SK-N-MC (cell line): ENCODE results near the gene CREB5.

Experiments used
- DNase-seq: peaks from one replicate; pipeline ENCODE4 v3.0.0-alpha.2; 2011; ENCODE audit warnings: low read depth, low spot score
- H3K27ac ChIP-seq: fragments of 200-600 bp; sonication (generic); 2 replicates; pipeline ENCODE4 v1.5.1; 2016; ENCODE audit warnings: mixed run types
- H3K36me3 ChIP-seq: fragments of 200-600 bp; sonication (generic); 2 replicates; pipeline ENCODE4 v1.6.1; 2017; ENCODE audit warnings: antibody characterized with exemption, low read length, mixed read lengths; ENCODE audit not compliant: insufficient read depth
- H3K4me3 ChIP-seq: fragments of 200-600 bp; sonication (generic); 2 replicates; pipeline ENCODE4 v1.5.1; 2016
- H3K9ac ChIP-seq: fragments of 200-600 bp; sonication (generic); 2 replicates; pipeline ENCODE4 v1.8.0; 2017; ENCODE audit warnings: mixed run types, mixed read lengths; ENCODE audit not compliant: insufficient read length
- H3K9me3 ChIP-seq: fragments of 200-600 bp; sonication (generic); 2 replicates; pipeline ENCODE4 v1.6.1; 2017; ENCODE audit warnings: low read depth, mild to moderate bottlenecking, antibody characterized with exemption, low read length, moderate library complexity, mixed read lengths
- EZH2 ChIP-seq: fragments of 200-600 bp; sonication (generic); IDR thresholded peaks from one replicate; pipeline ENCODE4 v1.6.1; 2017; ENCODE audit warnings: antibody characterized with exemption
- FOXP2 ChIP-seq: optimal IDR thresholded peaks from 2 replicates; pipeline ENCODE3; 2011; ENCODE audit warnings: mild to moderate bottlenecking, moderate library complexity; ENCODE audit not compliant: insufficient read depth; ENCODE audit errors: extremely low read length, control extremely low read depth
- POLR2AphosphoS5 ChIP-seq: IDR thresholded peaks from 2 replicates; pipeline ENCODE4 v1.6.1; 2012; ENCODE audit warnings: mild to moderate bottlenecking, low read depth, low read length, borderline replicate concordance

Gene CREB5

GRCh38 chr7:28619256-28619655, 206.9 kb downstream of the CREB5 start:
- TF ChIP-seq FOXP2 (no peak), POLR2AphosphoS5 (no peak), EZH2 (no peak)
- no peak overlapping the region for H3K4me3 ChIP-seq
- H3K9ac ChIP-seq, result no peak overlapping the region
- H3K27ac ChIP-seq, result no peak overlapping the region
- DNase-seq, result no peak
- H3K9me3 ChIP-seq, result no peaks in the 10 kb centered on the region
- H3K36me3 ChIP-seq, result no peaks in the 10 kb centered on the region

- no peaks in the 10 kb centered on the region for H3K36me3 ChIP-seq
- H3K9ac ChIP-seq, result no peak overlapping the region
- H3K9me3 ChIP-seq, result no peaks in the 10 kb centered on the region
- H3K4me3 ChIP-seq, result no peak overlapping the region
- no peak overlapping the region for H3K27ac ChIP-seq
- TF ChIP-seq POLR2AphosphoS5 (no peak), FOXP2 (no peak), EZH2 (no peak)
- no peak for DNase-seq
Observed at GRCh38 chr7:28621369-28621841, 209.1 kb downstream of the CREB5 start.

GRCh38 chr7:28623105-28623730, 210.9 kb downstream of the CREB5 start:
- no peak for DNase-seq
- Histone ChIP-seq H3K9ac (no peak overlapping the region), H3K9me3 (no peaks in the 10 kb centered on the region), H3K4me3 (no peak overlapping the region), H3K27ac (no peak overlapping the region), H3K36me3 (no peaks in the 10 kb centered on the region)
- TF ChIP-seq EZH2, result no peak
- TF ChIP-seq FOXP2, result no peak
- no peak for TF ChIP-seq POLR2AphosphoS5

GRCh38 chr7:28623863-28624262, 211.5 kb downstream of the CREB5 start:
- Histone ChIP-seq H3K9me3 (no peaks in the 10 kb centered on the region), H3K36me3 (no peaks in the 10 kb centered on the region), H3K9ac (no peak overlapping the region), H3K4me3 (no peak overlapping the region), H3K27ac (no peak overlapping the region)
- TF ChIP-seq EZH2 (no peak), POLR2AphosphoS5 (no peak), FOXP2 (no peak)
- no peak for DNase-seq

GRCh38 chr7:28625432-28625831, 213.1 kb downstream of the CREB5 start:
- no peak for TF ChIP-seq EZH2
- no peak for TF ChIP-seq POLR2AphosphoS5
- no peak for TF ChIP-seq FOXP2
- Histone ChIP-seq H3K9ac (no peak overlapping the region), H3K9me3 (no peaks in the 10 kb centered on the region), H3K27ac (no peak overlapping the region), H3K36me3 (no peaks in the 10 kb centered on the region), H3K4me3 (no peak overlapping the region)
- no peak for DNase-seq

- no peaks in the 10 kb centered on the region for H3K9me3 ChIP-seq
- no peak overlapping the region for H3K4me3 ChIP-seq
- H3K27ac ChIP-seq, result no peak overlapping the region
- TF ChIP-seq POLR2AphosphoS5, result no peak
- no peaks in the 10 kb centered on the region for H3K36me3 ChIP-seq
- no peak for DNase-seq
- no peak overlapping the region for H3K9ac ChIP-seq
Observed at GRCh38 chr7:28626221-28626620, 213.9 kb downstream of the CREB5 start.

GRCh38 chr7:28626624-28627262, 214.4 kb downstream of the CREB5 start:
- DNase-seq, result no peak
- no peak overlapping the region for H3K9ac ChIP-seq
- H3K9me3 ChIP-seq, result no peaks in the 10 kb centered on the region
- no peak overlapping the region for H3K27ac ChIP-seq
- H3K36me3 ChIP-seq, result no peaks in the 10 kb centered on the region
- H3K4me3 ChIP-seq, result no peak overlapping the region
- TF ChIP-seq POLR2AphosphoS5 (no peak), EZH2 (no peak), FOXP2 (no peak)

DNA sequence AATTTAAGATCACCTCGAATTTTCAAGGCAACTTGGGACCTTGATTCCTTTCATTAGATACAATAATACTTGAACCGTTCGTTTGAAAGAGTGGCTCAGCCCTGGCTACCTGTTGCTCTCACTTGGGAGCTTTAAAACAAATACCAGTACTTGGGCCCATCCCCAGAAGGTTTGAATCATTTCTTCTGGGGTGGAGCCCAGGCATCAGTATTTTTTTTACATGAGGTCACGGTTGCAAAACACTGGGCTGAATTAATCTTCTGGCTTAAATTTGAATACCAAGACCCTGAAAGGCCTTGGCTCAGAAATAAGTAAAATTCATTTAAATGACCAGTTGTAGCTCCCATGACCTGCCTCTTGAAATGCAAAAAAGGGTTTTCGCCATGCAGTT, 214.9 kb downstream of the CREB5 start:
- no peak overlapping the region for H3K9ac ChIP-seq
- H3K9me3 ChIP-seq, result no peaks in the 10 kb centered on the region
- DNase-seq, result no peak
- H3K4me3 ChIP-seq, result no peak overlapping the region
- no peak for TF ChIP-seq POLR2AphosphoS5
- TF ChIP-seq FOXP2, result no peak
- TF ChIP-seq EZH2, result no peak
- no peak overlapping the region for H3K27ac ChIP-seq
- no peaks in the 10 kb centered on the region for H3K36me3 ChIP-seq
